Upper lobe of right lung (tissue), 1 donor: ENCODE measurements around the gene ZCCHC4. TPM values are rescaled to one million over a fixed set of nuclear protein-coding genes. Genes with fewer than 3 reads are reported as not detected.
A peak's percentile ranks its signal among the peaks of the same experiment; 100 is the strongest.

Source experiments
- ATAC-seq: fragments of 200-7000 bp; cut with Tn5 transposase; one replicate; pipeline ENCODE4 v1.9.1; 2020; ENCODE audit warnings: mild to moderate bottlenecking, moderate library complexity
- DNase-seq: peaks from one replicate; pipeline ENCODE4 v3.0.0-alpha.2; 2020
- H3K27ac ChIP-seq: fragments of 200-600 bp; one replicate; pipeline ENCODE4 v1.8.0; 2022
- H3K27me3 ChIP-seq: fragments of 200-600 bp; one replicate; pipeline ENCODE4 v1.8.0; 2022; ENCODE audit warnings: mild to moderate bottlenecking
- H3K36me3 ChIP-seq: fragments of 200-600 bp; one replicate; pipeline ENCODE4 v1.8.0; 2022
- H3K4me1 ChIP-seq: fragments of 200-600 bp; one replicate; pipeline ENCODE4 v1.8.0; 2022
- H3K4me3 ChIP-seq: fragments of 200-600 bp; one replicate; pipeline ENCODE4 v1.8.0; 2022; ENCODE audit warnings: mild to moderate bottlenecking
- H3K9me3 ChIP-seq: fragments of 200-600 bp; one replicate; pipeline ENCODE4 v1.8.0; 2022
- intact Hi-C: fragments of 100-400 bp; cut with DNase I; formaldehyde crosslinking; loops from one replicate; pipeline ENCODE4 v1.11.0; 2022
- long read RNA-seq: library from polyadenylated mRNA; unstranded; transcript quantifications from one replicate; pipeline ENCODE4 v2.0.0, GENCODE V29; 2021
- total RNA-seq: library from RNA; stranded (reverse); fragmentation: NEBNext Ultra II Directional; extraction: Animal tissue kit (Norgen Biotek cat#: 25700); gene quantifications from one replicate; pipeline ENCODE4 v1.2.1, GENCODE V29; 2021
- TF ChIP-seq, protein P1 (sequence below): fragments of 200-600 bp; IDR thresholded peaks from one replicate; pipeline ENCODE4 v1.8.0; 2022; ENCODE audit warnings: antibody characterized with exemption
- donor health status: DM: no; HTN: yes; CAD: no; lungs with severe emphysema.

ZCCHC4 gene, protein sequence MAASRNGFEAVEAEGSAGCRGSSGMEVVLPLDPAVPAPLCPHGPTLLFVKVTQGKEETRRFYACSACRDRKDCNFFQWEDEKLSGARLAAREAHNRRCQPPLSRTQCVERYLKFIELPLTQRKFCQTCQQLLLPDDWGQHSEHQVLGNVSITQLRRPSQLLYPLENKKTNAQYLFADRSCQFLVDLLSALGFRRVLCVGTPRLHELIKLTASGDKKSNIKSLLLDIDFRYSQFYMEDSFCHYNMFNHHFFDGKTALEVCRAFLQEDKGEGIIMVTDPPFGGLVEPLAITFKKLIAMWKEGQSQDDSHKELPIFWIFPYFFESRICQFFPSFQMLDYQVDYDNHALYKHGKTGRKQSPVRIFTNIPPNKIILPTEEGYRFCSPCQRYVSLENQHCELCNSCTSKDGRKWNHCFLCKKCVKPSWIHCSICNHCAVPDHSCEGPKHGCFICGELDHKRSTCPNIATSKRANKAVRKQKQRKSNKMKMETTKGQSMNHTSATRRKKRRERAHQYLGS
- 10.2 TPM for total RNA-seq
- long read RNA-seq, transcript ZCCHC4-201 (13 exons, 2,785 nt), result major isoform, 7 of 15 reads
- long read RNA-seq, partial matches to known transcripts, result 4 of 15 reads
- long read RNA-seq, other reads (novel, unspliced or antisense), result 4 of 15 reads

DNA sequence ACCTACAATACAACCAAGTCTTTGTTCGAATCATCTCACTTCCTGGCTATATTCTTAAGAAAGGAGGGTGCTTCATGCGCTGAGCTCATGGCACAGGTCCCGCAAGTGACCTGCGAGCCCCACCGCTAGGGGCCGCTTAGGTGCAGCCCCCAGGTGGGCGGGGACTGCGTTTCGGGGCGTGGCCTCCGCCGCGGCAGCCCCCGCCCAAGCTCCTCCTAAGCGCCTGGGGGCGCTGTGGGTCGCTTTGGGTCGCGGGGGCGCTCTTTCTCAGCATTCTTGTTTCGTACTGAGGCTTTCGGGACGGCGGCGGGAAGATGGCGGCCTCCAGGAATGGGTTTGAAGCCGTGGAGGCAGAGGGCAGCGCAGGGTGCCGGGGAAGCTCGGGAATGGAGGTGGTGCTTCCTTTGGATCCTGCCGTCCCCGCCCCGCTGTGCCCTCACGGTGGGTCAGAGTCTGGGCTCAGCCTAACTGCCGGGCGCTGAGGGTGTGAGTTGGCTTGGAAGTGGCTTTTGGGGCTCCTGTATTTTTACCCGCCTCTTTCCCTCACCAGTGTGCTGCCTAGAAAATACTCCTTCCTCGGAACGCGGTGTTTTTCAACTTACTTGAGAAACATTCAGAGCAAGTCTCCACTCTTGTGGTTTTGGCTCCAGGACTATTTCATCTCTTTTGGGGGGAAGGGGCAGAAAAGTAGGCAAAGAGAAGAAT is at the start of gene ZCCHC4:
Gene ZCCHC4, plus strand, starts transcription at position 279 of the 705 bp plus-strand sequence. Its CDS starts 36 bp downstream, at position 315.
- ATAC-seq, result peak; percentile 100
- H3K27ac ChIP-seq, result peak within 1 kb of the TSS; percentile 82
- H3K27me3 ChIP-seq, result no peaks in the 10 kb centered on the region
- peaks cover 13% of the 10 kb centered on the region for H3K36me3 ChIP-seq
- intact Hi-C loops, result no loop called here
- TF ChIP-seq, protein P1, sequence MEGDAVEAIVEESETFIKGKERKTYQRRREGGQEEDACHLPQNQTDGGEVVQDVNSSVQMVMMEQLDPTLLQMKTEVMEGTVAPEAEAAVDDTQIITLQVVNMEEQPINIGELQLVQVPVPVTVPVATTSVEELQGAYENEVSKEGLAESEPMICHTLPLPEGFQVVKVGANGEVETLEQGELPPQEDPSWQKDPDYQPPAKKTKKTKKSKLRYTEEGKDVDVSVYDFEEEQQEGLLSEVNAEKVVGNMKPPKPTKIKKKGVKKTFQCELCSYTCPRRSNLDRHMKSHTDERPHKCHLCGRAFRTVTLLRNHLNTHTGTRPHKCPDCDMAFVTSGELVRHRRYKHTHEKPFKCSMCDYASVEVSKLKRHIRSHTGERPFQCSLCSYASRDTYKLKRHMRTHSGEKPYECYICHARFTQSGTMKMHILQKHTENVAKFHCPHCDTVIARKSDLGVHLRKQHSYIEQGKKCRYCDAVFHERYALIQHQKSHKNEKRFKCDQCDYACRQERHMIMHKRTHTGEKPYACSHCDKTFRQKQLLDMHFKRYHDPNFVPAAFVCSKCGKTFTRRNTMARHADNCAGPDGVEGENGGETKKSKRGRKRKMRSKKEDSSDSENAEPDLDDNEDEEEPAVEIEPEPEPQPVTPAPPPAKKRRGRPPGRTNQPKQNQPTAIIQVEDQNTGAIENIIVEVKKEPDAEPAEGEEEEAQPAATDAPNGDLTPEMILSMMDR, result peak; percentile 98
- peak within 1 kb of the TSS; percentile 77 for H3K4me3 ChIP-seq
- H3K4me1 ChIP-seq, result peaks cover 9% of the 10 kb centered on the region
- peak; percentile 95 for DNase-seq
- no peaks in the 10 kb centered on the region for H3K9me3 ChIP-seq

DNA sequence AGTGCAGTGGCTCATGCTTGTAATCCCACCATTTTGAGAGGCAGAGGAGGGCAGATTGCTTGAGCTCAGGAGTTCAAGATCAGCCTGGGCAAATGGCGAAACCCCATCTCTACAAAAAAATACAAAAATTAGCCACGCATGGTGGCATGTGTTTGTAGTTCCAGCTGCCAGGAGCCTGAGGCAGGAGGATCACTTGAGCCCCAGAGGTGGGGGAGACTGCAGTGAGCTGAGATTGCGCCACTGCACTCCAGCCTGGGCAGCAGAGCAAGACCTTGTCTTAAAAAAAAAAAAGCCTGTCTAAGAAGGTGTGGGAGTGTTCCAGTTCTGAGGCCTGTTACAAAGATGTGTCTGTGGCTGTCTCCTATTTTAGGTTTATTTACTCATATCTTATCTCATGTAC is 40.7 kb upstream of the ZCCHC4 start:
- Histone ChIP-seq H3K27ac (no peak overlapping the region), H3K36me3 (peaks cover 32% of the 10 kb centered on the region), H3K4me3 (no peak overlapping the region), H3K27me3 (no peaks in the 10 kb centered on the region), H3K9me3 (no peaks in the 10 kb centered on the region), H3K4me1 (no peaks in the 10 kb centered on the region)
- TF ChIP-seq, protein P1, result no peak
- DNase-seq (no peak), ATAC-seq (no peak)
- intact Hi-C loops, result no loop called here

DNA sequence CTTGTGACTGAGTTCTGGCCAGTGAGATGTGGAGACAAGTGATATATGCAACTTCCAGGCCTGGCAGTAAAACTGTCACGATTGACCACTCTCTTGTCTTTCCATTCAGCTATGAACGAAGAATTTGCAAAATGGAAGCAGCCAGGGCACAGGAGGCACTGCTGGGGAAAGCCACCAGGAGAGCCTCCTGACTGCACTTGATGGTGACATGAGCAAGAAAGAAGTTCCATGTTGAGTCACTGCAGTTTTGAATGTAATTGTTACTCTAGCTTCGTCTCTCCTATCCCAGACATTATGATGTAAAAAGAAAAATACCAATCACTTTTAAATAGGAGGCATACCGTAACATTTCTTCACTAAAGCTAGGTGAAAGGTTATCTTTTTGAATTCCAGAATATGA is 32.4 kb upstream of the ZCCHC4 start:
- ATAC-seq (no peak), DNase-seq (no peak)
- TF ChIP-seq, protein P1, result no peak
- H3K27ac ChIP-seq, result no peak overlapping the region
- H3K9me3 ChIP-seq, result no peaks in the 10 kb centered on the region
- peaks cover 12% of the 10 kb centered on the region for H3K36me3 ChIP-seq
- no peaks in the 10 kb centered on the region for H3K27me3 ChIP-seq
- intact Hi-C loops, result no loop called here
- no peak overlapping the region for H3K4me3 ChIP-seq
- H3K4me1 ChIP-seq, result no peaks in the 10 kb centered on the region

DNA sequence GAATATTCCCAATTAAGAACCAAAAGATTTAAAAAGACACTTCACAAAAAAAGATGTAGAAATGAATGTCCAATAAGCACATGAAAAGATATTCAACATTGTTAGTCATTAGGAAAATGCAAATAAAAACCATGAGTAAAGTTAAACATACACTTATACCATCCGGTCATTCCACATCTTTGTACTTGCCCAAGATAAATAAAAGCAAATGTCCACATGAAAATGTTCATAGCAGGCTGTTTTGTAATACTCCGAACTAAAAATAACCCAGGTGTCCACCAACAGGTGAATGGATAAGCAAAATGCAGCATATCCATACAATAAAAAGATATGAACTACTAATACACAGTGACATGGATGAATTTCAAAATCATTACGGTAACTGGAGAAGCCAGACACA is 28.6 kb upstream of the ZCCHC4 start:
- H3K36me3 ChIP-seq, result peaks cover 2% of the 10 kb centered on the region
- H3K4me3 ChIP-seq, result no peak overlapping the region
- DNase-seq, result no peak
- H3K27ac ChIP-seq, result no peak overlapping the region
- ATAC-seq, result peak; percentile 39
- peaks cover 5% of the 10 kb centered on the region for H3K9me3 ChIP-seq
- intact Hi-C loops, result no loop called here
- TF ChIP-seq, protein P1, result no peak
- H3K27me3 ChIP-seq, result no peaks in the 10 kb centered on the region
- no peaks in the 10 kb centered on the region for H3K4me1 ChIP-seq

- TF ChIP-seq, protein P1, result no peak
- Histone ChIP-seq H3K27ac (no peak overlapping the region), H3K4me3 (no peak overlapping the region), H3K4me1 (no peaks in the 10 kb centered on the region), H3K36me3 (no peaks in the 10 kb centered on the region), H3K9me3 (peaks cover 5% of the 10 kb centered on the region), H3K27me3 (no peaks in the 10 kb centered on the region)
- no peak for DNase-seq
- intact Hi-C loops, result no loop called here
- ATAC-seq, result peak; percentile 51
Measured at GRCh38 chr4:25284466-25284865, 28.1 kb upstream of the ZCCHC4 start.
